AML-193 (cell line): ENCODE data around the gene STON2.
"Not testable (repeated sequence)": the region's sequence is repeated elsewhere in the genome, so short reads cannot be mapped to it uniquely, and the experiment has no call there.

ENCODE experiments used
- DNase-seq, 2 experiments: peaks; one replicate each; lab custom pipeline; 2025; lab: John Stamatoyannopoulos, UW

Gene STON2

GRCh38 chr14:81380009-81380408 lies 20.1 kb downstream of the STON2 start:
- DNase-seq = not testable (repeated sequence)

GRCh38 chr14:81371802-81372201 lies 28.3 kb downstream of the STON2 start:
- DNase-seq = no peak

DNA sequence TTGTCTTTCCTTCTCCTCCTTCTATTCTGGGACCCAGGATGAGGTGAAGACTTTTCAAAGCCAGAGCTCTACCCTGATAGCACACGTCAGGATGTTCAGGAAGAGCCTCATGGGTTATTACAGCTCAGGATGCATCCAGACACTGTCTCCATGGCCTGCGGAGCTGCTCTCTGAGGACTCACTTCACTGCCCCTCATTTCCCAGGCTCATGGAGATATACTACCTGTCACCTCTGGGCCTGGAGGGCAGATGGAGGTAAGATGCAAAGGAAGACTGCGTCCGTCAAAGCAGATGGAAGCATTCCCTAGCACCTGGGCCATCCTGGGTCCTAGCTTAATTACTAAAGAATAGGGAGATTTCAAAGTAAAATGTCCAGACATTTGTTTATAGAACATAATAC lies 32.6 kb downstream of the STON2 start:
- DNase-seq = no peak

- no peak for DNase-seq
These were observed 33.2 kb downstream of the STON2 start for GRCh38 chr14:81366884-81367283.

DNA sequence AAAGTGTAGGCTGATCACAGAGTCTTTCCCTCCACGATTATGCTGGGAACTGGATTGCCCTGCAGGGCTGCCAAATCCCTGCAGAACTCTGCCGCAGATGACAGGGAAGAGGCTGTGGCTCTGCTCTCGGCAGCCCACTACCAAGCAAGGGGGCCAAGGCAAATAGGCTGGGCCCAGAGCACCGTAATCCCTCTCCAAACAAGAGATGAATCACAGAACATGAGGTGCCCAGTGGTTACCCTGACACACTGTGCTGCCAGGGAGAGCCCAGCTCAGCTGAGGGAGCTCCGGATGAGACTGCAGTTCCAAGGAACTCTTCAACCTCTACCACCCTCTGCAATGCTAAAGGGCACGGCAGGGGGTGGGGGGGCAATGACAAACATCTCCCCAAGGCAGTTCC lies 33.9 kb downstream of the STON2 start:
- DNase-seq = no peak

GRCh38 chr14:81363746-81364378 lies 36.3 kb downstream of the STON2 start:
- no peak for DNase-seq

GRCh38 chr14:81353691-81354323 lies 46.3 kb downstream of the STON2 start:
- DNase-seq = no peak

- DNase-seq = no peak
These were observed 47.7 kb downstream of the STON2 start for GRCh38 chr14:81352413-81352812.

DNA sequence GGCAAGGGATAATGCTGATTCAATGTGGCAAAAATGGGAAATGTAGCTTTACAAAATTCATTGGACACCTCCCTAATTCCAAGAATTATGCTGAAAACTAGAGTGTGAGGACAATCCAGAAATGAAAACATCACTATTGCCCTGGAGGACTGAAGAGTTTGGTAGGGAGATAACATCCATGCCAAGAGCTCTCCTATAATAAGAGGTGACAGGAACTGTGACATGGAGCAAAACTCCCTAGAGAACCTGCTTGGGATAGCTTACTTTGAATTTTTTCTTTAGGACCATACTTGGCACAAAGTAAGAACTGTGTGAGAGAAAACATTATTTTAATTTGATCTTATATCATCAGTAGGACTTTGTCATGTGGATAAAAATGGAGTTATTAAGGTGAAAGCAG lies 48.9 kb downstream of the STON2 start:
- DNase-seq = no peak

GRCh38 chr14:81350344-81351130 lies 49.6 kb downstream of the STON2 start:
- DNase-seq = no peak

GRCh38 chr14:81348061-81348460 lies 52.1 kb downstream of the STON2 start:
- peak; percentile 52 to 55 for DNase-seq

- no peak for DNase-seq
These were observed 54.3 kb downstream of the STON2 start for GRCh38 chr14:81345781-81346180.

- DNase-seq = no peak
These were observed 55.5 kb downstream of the STON2 start for GRCh38 chr14:81344481-81345160.

DNA sequence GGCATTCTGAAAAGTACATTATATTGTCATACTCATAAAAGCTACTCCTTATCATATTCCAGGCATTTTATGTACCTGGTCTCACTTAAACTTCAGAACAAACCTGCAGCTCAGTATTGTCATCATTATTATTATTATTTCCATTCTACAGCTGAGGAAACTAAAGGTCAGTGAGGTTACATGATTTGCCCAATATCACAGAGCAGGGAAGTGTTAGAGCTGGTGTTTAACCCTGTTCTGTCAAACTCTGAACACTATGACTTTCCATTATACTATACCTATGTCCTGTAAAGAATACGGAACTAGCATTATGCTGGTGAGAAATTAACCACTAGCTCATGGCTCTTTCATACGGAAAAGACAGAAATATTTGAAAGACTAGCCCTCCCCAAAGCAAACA lies 56.4 kb downstream of the STON2 start:
- DNase-seq = no peak

- no peak for DNase-seq
These were observed 57.1 kb downstream of the STON2 start for GRCh38 chr14:81342850-81343580.

DNA sequence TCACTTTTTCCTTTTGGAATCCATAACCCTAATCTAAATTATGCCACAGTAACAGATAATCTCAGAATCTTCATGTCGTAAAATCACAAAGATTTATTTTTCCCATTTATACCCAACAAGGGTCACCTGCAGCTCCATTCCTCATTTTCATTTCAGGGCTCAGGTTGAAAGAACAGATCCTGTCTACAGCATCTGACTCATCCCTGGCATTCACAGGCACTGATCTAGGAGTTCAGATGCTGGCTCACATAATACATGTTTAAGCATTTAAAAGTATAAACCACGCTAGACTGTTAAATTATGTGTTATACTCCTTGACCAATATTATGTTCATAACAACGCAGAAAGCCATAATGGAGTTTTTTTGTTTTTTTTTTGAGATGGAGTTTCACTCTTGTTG lies 58.3 kb downstream of the STON2 start:
- DNase-seq = no peak

GRCh38 chr14:81341370-81341769 lies 58.8 kb downstream of the STON2 start:
- DNase-seq = no peak

- no peak for DNase-seq
These were observed 59.9 kb downstream of the STON2 start for GRCh38 chr14:81340201-81340600.

DNA sequence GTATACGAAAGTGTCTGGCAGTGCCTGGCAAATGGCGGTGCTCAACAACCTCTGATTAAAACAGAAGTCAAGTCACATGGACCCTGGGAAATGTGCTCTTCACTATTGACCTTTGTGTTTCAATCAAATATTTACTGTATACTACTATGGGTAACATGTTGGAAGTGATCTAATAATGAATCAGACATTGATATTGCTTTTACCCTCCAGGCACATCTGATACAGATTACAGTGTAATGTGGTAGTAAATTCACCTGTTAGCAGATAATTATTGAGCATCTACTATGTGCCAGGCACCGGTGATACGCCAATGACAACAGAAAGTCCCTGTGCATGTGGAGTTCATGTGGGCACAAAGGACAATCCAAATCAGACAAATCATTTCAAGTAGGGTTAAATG lies 63.1 kb downstream of the STON2 start:
- no peak for DNase-seq

GRCh38 chr14:81336009-81336408 lies 64.1 kb downstream of the STON2 start:
- DNase-seq = no peak

GRCh38 chr14:81332725-81333124 lies 67.4 kb downstream of the STON2 start:
- DNase-seq = no peak
